OCI-LY3 (cell line): ENCODE data around the gene TECPR1.

Experiments used
- H2AFZ ChIP-seq: fragments of 200-600, 300-600 bp; shearing (Covaris generic); 2 replicates; pipeline ENCODE4 v1.6.0; 2014; ENCODE audit warnings: antibody characterized with exemption, low read depth, low read length
- H3K27ac ChIP-seq: fragments of 200-600, 300-600 bp; sonication (generic); 2 replicates; pipeline ENCODE4 v1.5.1; 2014; ENCODE audit warnings: mild to moderate bottlenecking, low read length, moderate library complexity, mixed read lengths
- H3K27me3 ChIP-seq: fragments of 200-600, 300-600 bp; sonication (generic); 2 replicates; pipeline ENCODE4 v1.6.1; 2014; ENCODE audit warnings: low read depth, low read length, mixed read lengths
- H3K36me3 ChIP-seq: fragments of 200-600, 300-600 bp; sonication (generic); replicated peaks from 2 replicates; pipeline ENCODE3; 2014; ENCODE audit warnings: low read depth, low read length, mixed read lengths
- H3K4me1 ChIP-seq: fragments of 300-600, 200-600 bp; sonication (generic); 2 replicates; pipeline ENCODE4 v1.6.1; 2014; ENCODE audit warnings: low read length, mixed read lengths
- H3K4me2 ChIP-seq: fragments of 200-600, 300-600 bp; sonication (generic); 2 replicates; pipeline ENCODE4 v1.6.1; 2014; ENCODE audit warnings: low read length, mixed read lengths
- H3K4me3 ChIP-seq: fragments of 300-600, 200-600 bp; sonication (generic); 2 replicates; pipeline ENCODE4 v1.5.1; 2014; ENCODE audit warnings: antibody characterized with exemption, mild to moderate bottlenecking, low read length, moderate library complexity
- H3K79me2 ChIP-seq: fragments of 300-600, 200-600 bp; shearing (Covaris generic); 2 replicates; pipeline ENCODE4 v1.6.1; 2014; ENCODE audit warnings: mild to moderate bottlenecking, low read length, mixed read lengths
- H3K9ac ChIP-seq: fragments of 300-600, 200-600 bp; shearing (Covaris generic); 2 replicates; pipeline ENCODE4 v1.6.0; 2014; ENCODE audit warnings: mild to moderate bottlenecking, low read length, moderate library complexity
- H3K9me3 ChIP-seq: fragments of 200-600, 300-600 bp; shearing (Covaris generic); 2 replicates; pipeline ENCODE4 v1.6.1; 2014; ENCODE audit warnings: low read length, mixed read lengths; ENCODE audit not compliant: insufficient read depth
- H4K20me1 ChIP-seq: fragments of 200-600, 300-600 bp; sonication (generic); 2 replicates; pipeline ENCODE4 v1.6.1; 2016; ENCODE audit warnings: low read length, mixed read lengths; ENCODE audit not compliant: insufficient read depth
- EZH2phosphoT487 ChIP-seq: fragments of 200-600 bp; shearing (Covaris generic); IDR thresholded peaks from 2 replicates; pipeline ENCODE4 v1.6.1; 2018; ENCODE audit warnings: antibody characterized with exemption, mixed run types, low read depth
- TF ChIP-seq, protein P1 (sequence below): fragments of 200-600, 300-600 bp; sonication (generic); IDR thresholded peaks from 2 replicates; pipeline ENCODE4 v1.5.1; 2014; ENCODE audit warnings: antibody characterized with exemption, low read length, low read depth

Gene TECPR1

DNA sequence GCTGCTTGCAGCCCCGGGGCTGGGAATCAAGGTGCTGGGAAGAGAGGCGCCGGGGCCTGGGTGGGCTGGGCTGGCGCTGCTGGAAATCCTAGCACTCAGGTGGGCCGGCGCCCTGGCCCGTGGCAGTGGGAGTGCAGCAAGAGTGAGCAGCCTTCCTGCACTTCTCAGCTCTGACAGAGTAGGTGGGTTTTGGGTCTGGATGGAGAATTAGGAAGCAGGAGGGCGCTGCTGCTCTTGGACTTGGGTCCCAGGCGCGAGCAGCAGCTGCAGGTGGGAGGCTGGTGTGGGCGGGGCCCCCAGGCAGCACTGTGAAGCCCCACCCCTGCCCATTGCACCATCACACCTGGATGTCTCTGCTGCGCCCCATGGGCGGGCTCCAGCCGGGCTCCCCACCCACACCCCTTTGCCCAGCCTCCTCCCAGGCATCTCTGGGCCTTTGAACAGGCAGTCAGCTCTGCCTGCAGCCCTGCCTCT is 35.5 kb upstream of the TECPR1 start:
- H3K27me3 ChIP-seq: no peaks in the 10 kb centered on the region
- H3K4me1 ChIP-seq: peaks cover 5% of the 10 kb centered on the region
- H3K4me3 ChIP-seq: no peak overlapping the region
- TF ChIP-seq, protein P1, sequence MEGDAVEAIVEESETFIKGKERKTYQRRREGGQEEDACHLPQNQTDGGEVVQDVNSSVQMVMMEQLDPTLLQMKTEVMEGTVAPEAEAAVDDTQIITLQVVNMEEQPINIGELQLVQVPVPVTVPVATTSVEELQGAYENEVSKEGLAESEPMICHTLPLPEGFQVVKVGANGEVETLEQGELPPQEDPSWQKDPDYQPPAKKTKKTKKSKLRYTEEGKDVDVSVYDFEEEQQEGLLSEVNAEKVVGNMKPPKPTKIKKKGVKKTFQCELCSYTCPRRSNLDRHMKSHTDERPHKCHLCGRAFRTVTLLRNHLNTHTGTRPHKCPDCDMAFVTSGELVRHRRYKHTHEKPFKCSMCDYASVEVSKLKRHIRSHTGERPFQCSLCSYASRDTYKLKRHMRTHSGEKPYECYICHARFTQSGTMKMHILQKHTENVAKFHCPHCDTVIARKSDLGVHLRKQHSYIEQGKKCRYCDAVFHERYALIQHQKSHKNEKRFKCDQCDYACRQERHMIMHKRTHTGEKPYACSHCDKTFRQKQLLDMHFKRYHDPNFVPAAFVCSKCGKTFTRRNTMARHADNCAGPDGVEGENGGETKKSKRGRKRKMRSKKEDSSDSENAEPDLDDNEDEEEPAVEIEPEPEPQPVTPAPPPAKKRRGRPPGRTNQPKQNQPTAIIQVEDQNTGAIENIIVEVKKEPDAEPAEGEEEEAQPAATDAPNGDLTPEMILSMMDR: no peak
- TF ChIP-seq EZH2phosphoT487: no peak
- no peak overlapping the region for H3K27ac ChIP-seq
- peaks cover 73% of the 10 kb centered on the region for H4K20me1 ChIP-seq
- no peak overlapping the region for H3K9ac ChIP-seq
- H3K4me2 ChIP-seq: no peak overlapping the region
- no peak overlapping the region for H2AFZ ChIP-seq
- H3K36me3 ChIP-seq: peaks cover 11% of the 10 kb centered on the region
- no peaks in the 10 kb centered on the region for H3K9me3 ChIP-seq
- H3K79me2 ChIP-seq: peaks cover 29% of the 10 kb centered on the region

DNA sequence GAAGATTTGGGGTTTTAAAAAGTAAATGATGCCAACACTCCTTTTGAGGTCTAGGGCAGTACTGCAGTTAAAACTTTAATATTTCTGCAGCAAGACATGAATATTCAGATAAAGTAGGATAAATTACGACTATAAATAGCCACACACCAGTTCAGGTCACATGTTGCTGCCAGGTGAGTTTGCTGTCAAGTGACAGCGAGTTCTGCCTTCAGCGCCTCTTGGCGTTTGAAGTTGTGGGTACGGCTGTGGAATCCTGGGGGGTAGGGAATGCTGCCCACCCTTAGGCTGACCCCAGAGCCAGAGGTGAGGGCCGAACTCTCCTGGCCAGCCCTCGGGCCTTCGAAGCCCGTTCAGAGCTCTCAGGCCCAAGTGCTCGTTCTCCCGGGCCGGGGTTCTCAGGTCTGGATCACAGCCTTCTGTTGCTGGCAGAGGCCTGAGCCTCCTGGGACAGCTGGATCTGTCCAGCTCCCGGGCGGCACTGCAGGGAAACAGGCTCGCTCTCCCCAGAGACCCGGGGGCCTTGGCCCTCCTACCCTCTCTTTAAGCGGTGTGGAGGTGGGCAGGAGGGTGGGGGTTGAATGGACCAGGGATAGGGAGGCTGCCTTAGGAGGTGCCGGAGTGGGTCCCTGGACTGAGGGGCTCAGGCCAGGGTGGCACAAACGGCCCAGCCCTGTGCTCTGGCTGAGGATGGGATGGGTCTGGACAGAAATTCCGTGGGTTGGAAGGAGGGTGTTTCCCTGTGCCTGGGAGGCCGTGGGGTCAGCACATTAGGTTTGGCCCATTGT is 34.9 kb upstream of the TECPR1 start:
- Histone ChIP-seq H4K20me1 (peaks cover 72% of the 10 kb centered on the region), H3K27ac (no peak overlapping the region), H3K36me3 (peaks cover 8% of the 10 kb centered on the region), H3K4me1 (peaks cover 9% of the 10 kb centered on the region), H3K9ac (no peak overlapping the region), H2AFZ (no peak overlapping the region), H3K79me2 (peaks cover 36% of the 10 kb centered on the region), H3K4me2 (no peak overlapping the region), H3K4me3 (no peak overlapping the region), H3K9me3 (no peaks in the 10 kb centered on the region), H3K27me3 (no peaks in the 10 kb centered on the region)
- no peak for TF ChIP-seq EZH2phosphoT487
- TF ChIP-seq, protein P1: no peak

DNA sequence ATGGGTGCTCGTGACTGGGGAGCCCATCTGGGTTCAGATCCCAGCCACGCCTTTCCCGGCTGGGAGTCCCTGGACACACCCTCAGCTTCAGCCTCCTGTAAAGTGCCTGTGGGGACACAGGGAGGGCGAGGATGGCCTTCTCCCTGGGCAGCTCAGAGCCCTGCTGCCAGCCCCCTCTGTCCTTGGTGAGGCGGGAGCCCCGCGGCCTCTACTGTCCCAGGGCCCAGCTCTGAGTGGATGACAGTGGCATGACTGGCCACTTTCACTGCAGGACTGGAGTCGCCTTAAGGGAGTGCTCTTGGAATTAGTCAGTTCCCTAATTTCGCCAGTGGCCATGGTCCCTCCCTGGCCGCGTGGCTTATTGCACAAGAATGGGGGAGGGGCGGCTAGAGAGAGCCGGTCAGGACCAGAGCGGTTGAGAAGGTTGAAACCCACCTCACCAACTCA is 34.1 kb upstream of the TECPR1 start:
- peaks cover 38% of the 10 kb centered on the region for H3K79me2 ChIP-seq
- no peak overlapping the region for H3K9ac ChIP-seq
- no peaks in the 10 kb centered on the region for H3K9me3 ChIP-seq
- peaks cover 65% of the 10 kb centered on the region for H4K20me1 ChIP-seq
- no peak overlapping the region for H3K4me2 ChIP-seq
- no peaks in the 10 kb centered on the region for H3K27me3 ChIP-seq
- no peak overlapping the region for H3K27ac ChIP-seq
- H3K4me3 ChIP-seq: no peak overlapping the region
- H3K36me3 ChIP-seq: peaks cover 5% of the 10 kb centered on the region
- no peak for TF ChIP-seq EZH2phosphoT487
- peaks cover 9% of the 10 kb centered on the region for H3K4me1 ChIP-seq
- H2AFZ ChIP-seq: no peak overlapping the region

DNA sequence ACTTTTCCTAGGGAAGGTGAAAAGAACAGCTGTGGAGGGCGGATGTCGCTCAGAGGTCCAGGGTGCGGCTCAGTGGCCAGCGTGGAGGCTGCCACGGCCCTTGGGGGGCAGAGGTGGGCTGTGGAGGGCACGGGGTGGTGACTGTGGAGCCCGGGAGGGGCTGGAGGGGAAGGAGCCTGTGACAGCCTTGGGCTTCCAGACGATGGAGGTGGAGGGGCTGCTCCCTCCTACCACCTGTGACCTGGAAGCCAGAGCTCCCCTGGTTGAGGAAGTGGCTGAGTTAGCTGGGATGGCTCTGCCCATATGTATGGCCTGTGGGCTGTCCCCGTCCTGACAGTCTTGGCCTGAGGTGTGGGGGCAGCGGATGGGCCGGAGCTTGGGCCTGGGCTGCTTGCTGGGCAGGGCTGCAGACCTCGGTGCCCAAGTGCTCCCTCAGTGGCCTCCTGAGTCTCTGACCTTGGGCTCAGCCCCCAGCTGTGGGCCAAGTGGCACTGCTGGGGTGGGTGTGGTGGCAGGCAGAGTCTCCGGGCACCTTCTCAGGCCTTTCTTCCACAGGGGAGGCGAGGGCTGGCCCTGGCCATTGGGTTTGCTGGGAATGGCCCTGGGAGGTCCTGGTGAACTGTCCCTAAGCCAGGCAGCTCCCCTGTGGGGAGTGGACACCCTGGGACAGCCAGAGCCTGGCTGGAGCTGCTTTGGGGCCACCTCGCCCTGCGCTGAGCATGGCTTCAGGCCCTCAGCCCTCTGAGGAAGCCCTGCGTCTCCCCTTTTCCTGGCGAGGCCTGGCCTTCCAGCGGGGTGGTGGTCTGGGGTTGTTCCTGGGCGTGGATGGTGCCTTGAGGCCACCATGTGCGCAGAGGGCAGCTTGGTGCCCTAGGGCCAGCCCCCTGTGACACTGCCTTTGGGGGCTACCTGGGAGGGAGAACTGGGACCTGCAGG is 33.4 kb upstream of the TECPR1 start:
- Histone ChIP-seq H3K27me3 (no peaks in the 10 kb centered on the region), H3K9ac (no peak overlapping the region), H3K4me2 (no peak overlapping the region), H3K9me3 (no peaks in the 10 kb centered on the region), H3K36me3 (peaks cover 5% of the 10 kb centered on the region), H3K27ac (no peak overlapping the region), H4K20me1 (peaks cover 65% of the 10 kb centered on the region), H3K4me3 (no peak overlapping the region), H2AFZ (no peak overlapping the region), H3K79me2 (peaks cover 38% of the 10 kb centered on the region), H3K4me1 (peaks cover 9% of the 10 kb centered on the region)
- TF ChIP-seq, protein P1: no peak
- no peak for TF ChIP-seq EZH2phosphoT487
